Upper lobe of left lung (tissue), 6 donors: ENCODE data around the gene ADGRL3. TPM values are rescaled to one million over a fixed set of nuclear protein-coding genes. Genes with fewer than 3 reads are reported as not detected.

ENCODE experiments used
- ATAC-seq, 2 donors: fragments of 200-7000 bp; cut with Tn5 transposase; one replicate each; pipeline ENCODE4 v1.9.1; 2022; ENCODE audit warnings: mild to moderate bottlenecking in 2 of 2, moderate library complexity in 2 of 2; ENCODE audit not compliant: low FRiP score in 2 of 2
- DNase-seq, 2 donors: peaks; one replicate each; pipeline ENCODE4 v3.0.0-alpha.2; 2019 to 2020
- H3K27ac ChIP-seq, 4 donors: fragments of 200-600 bp; sonication (generic); one replicate each; pipeline ENCODE4 v1.5.1; 2016 to 2019
- H3K27me3 ChIP-seq, 4 donors: fragments of 200-600 bp; sonication (generic); one replicate each; pipeline ENCODE4 v1.5.1; 2017 to 2019
- H3K36me3 ChIP-seq, 4 donors: fragments of 200-600 bp; sonication (generic); one replicate each; pipeline ENCODE4 v1.5.1; 2016 to 2019
- H3K4me1 ChIP-seq, 4 donors: fragments of 200-600 bp; sonication (generic); one replicate each; pipeline ENCODE4 v1.5.1; 2018 to 2019
- H3K4me3 ChIP-seq, 4 donors: fragments of 200-600 bp; sonication (generic); one replicate each; pipeline ENCODE4 v1.5.1; 2017 to 2019; ENCODE audit warnings: mild to moderate bottlenecking in 2 of 4, moderate library complexity in 1 of 4
- H3K9me3 ChIP-seq, 4 donors: fragments of 200-600 bp; sonication (generic); one replicate each; pipeline ENCODE4 v1.5.1; 2018 to 2019
- CTCF ChIP-seq, 6 experiments: fragments of 450-650 bp in 4 of 6; fragments of 200-600 bp in 2 of 6; sonication (generic) in 2 of 6; IDR thresholded peaks; one replicate each; pipeline ENCODE4 v1.5.1; 2016 to 2019; ENCODE audit warnings: antibody characterized with exemption in 6 of 6
- EP300 ChIP-seq, 4 donors: sonication (generic); formaldehyde crosslinking; IDR thresholded peaks; one replicate each; pipeline ENCODE4 v1.5.1; 2017; ENCODE audit warnings: antibody characterized with exemption in 4 of 4, control low read depth in 2 of 4
- POLR2A ChIP-seq, 4 donors: fragments of 450-650 bp; IDR thresholded peaks; one replicate each; pipeline ENCODE4 v1.5.1; 2016 to 2017; ENCODE audit warnings: antibody characterized with exemption in 4 of 4, mild to moderate bottlenecking in 2 of 4
- POLR2AphosphoS5 ChIP-seq, 2 donors: sonication (generic); formaldehyde crosslinking; IDR thresholded peaks; one replicate each; pipeline ENCODE4 v1.5.1; 2017; ENCODE audit warnings: antibody characterized with exemption in 2 of 2
- WGBS, 2 donors: methylation state at CpG; one replicate each; pipeline ENCODE4 v1.1.5; 2017 to 2018; 5-methylcytosine and 5-hydroxymethylcytosine counted together
- total RNA-seq, 6 donors: library from RNA; depleted of rRNA in 4 of 6; stranded (reverse); fragments of >200 nt in 4 of 6; gene quantifications; one replicate each; pipeline versions ENCODE4 v1.1.0 to v1.2.1, GENCODE V29; 2016 to 2021
- donor health status: DM: no; HTN: no; CAD: no; lungs with moderate emphysema.
- donor health status: DM: no; HTN: yes; CAD: no; lungs with severe emphysema.

Gene ADGRL3
- total RNA-seq, 6 donors from 2014 or later: 1.0 to 8.5 (median 2.9) TPM

GRCh38 chr4:61575796-61576195 lies 375.7 kb downstream of the ADGRL3 start:
- no peak overlapping the region for H3K4me3 ChIP-seq
- H3K4me1 ChIP-seq: no peaks in the 10 kb centered on the region
- TF ChIP-seq EP300 (IDR thresholded peaks at IDR 0.05) (no peak), POLR2AphosphoS5 (IDR thresholded peaks at IDR 0.05) (no peak), CTCF (IDR thresholded peaks at IDR 0.05) (no peak), POLR2A (IDR thresholded peaks at IDR 0.05) (no peak)
- H3K27me3 ChIP-seq: no peaks in the 10 kb centered on the region
- ATAC-seq (no peak), DNase-seq (no peak)
- H3K36me3 ChIP-seq: no peaks in the 10 kb centered on the region
- WGBS, 2 donors: 89 to 92% methylated on average over 2 of the region's 2 CpGs
- no peak overlapping the region for H3K27ac ChIP-seq
- no peaks in the 10 kb centered on the region for H3K9me3 ChIP-seq

GRCh38 chr4:61579786-61580185 lies 379.7 kb downstream of the ADGRL3 start:
- H3K9me3 ChIP-seq: no peaks in the 10 kb centered on the region
- ATAC-seq: no peak
- H3K36me3 ChIP-seq: no peaks in the 10 kb centered on the region
- H3K4me3 ChIP-seq: no peak overlapping the region
- WGBS, 2 donors: 71 to 82% methylated on average over 1 of the region's 1 CpG
- H3K27ac ChIP-seq: no peak overlapping the region
- no peaks in the 10 kb centered on the region for H3K27me3 ChIP-seq
- no peak for TF ChIP-seq CTCF (IDR thresholded peaks at IDR 0.05)
- TF ChIP-seq EP300 (IDR thresholded peaks at IDR 0.05): no peak
- no peak for TF ChIP-seq POLR2AphosphoS5 (IDR thresholded peaks at IDR 0.05)
- no peak for TF ChIP-seq POLR2A (IDR thresholded peaks at IDR 0.05)
- no peak for DNase-seq
- H3K4me1 ChIP-seq: no peaks in the 10 kb centered on the region

- Histone ChIP-seq H3K36me3 (no peaks in the 10 kb centered on the region), H3K27me3 (no peaks in the 10 kb centered on the region), H3K4me1 (no peaks in the 10 kb centered on the region), H3K4me3 (no peak overlapping the region), H3K9me3 (no peaks in the 10 kb centered on the region), H3K27ac (no peak overlapping the region)
- 73 to 81% methylated on average over 5 of the region's 5 CpGs for WGBS, 2 donors
- TF ChIP-seq POLR2A (IDR thresholded peaks at IDR 0.05) (no peak), POLR2AphosphoS5 (IDR thresholded peaks at IDR 0.05) (no peak), EP300 (IDR thresholded peaks at IDR 0.05) (no peak), CTCF (IDR thresholded peaks at IDR 0.05) (no peak)
- ATAC-seq (no peak), DNase-seq (no peak)
Observed at GRCh38 chr4:61580721-61581377, 380.7 kb downstream of the ADGRL3 start.

GRCh38 chr4:61583696-61584095 lies 383.6 kb downstream of the ADGRL3 start:
- Histone ChIP-seq H3K4me3 (no peak overlapping the region), H3K27ac (no peak overlapping the region), H3K4me1 (no peaks in the 10 kb centered on the region), H3K27me3 (no peaks in the 10 kb centered on the region), H3K36me3 (no peaks in the 10 kb centered on the region), H3K9me3 (no peaks in the 10 kb centered on the region)
- WGBS, 2 donors: 77 to 86% methylated on average over 1 of the region's 1 CpG
- no peak for ATAC-seq
- no peak for DNase-seq
- no peak for TF ChIP-seq POLR2A (IDR thresholded peaks at IDR 0.05)
- no peak for TF ChIP-seq EP300 (IDR thresholded peaks at IDR 0.05)
- TF ChIP-seq POLR2AphosphoS5 (IDR thresholded peaks at IDR 0.05): no peak
- TF ChIP-seq CTCF (IDR thresholded peaks at IDR 0.05): no peak
